ENCODE results near the gene TOP3B.
"Not testable (repeated sequence)": the region's sequence is repeated elsewhere in the genome, so short reads cannot be mapped to it uniquely, and the experiment has no call there.

Gene TOP3B

GRCh38 chr22:21920341-21921183 lies 62.0 kb downstream of the TOP3B start:
- H3K27ac ChIP-seq (ENCODE audit: low read depth, low read length, severe bottlenecking), result no peak overlapping the region
- peaks cover 10% of the 10 kb centered on the region for H3K36me3 ChIP-seq (ENCODE audit: control insufficient read depth, insufficient read depth, low read length)
- no peaks in the 10 kb centered on the region for H3K4me1 ChIP-seq (ENCODE audit: control insufficient read depth, insufficient read depth, low read length, poor library complexity, severe bottlenecking)
- no peaks in the 10 kb centered on the region for H3K9me3 ChIP-seq (ENCODE audit: control insufficient read depth, low read length)
- WGBS, 2 experiments (ENCODE audit: insufficient coverage in 2 of 2), result 89 to 93% methylated on average over 15 to 16 of the region's 16 CpGs
- H3K4me3 ChIP-seq (ENCODE audit: extremely low read depth, insufficient read depth, low read length, poor library complexity, severe bottlenecking), result no peak overlapping the region

GRCh38 chr22:21919526-21920307 lies 62.9 kb downstream of the TOP3B start:
- H3K9me3 ChIP-seq (ENCODE audit: control insufficient read depth, low read length), result no peaks in the 10 kb centered on the region
- no peaks in the 10 kb centered on the region for H3K4me1 ChIP-seq (ENCODE audit: control insufficient read depth, insufficient read depth, low read length, poor library complexity, severe bottlenecking)
- 92 to 93% methylated on average over 13 to 14 of the region's 20 CpGs for WGBS, 2 experiments (ENCODE audit: insufficient coverage in 2 of 2)
- H3K4me3 ChIP-seq (ENCODE audit: extremely low read depth, insufficient read depth, low read length, poor library complexity, severe bottlenecking), result no peak overlapping the region
- peaks cover 10% of the 10 kb centered on the region for H3K36me3 ChIP-seq (ENCODE audit: control insufficient read depth, insufficient read depth, low read length)
- no peak overlapping the region for H3K27ac ChIP-seq (ENCODE audit: low read depth, low read length, severe bottlenecking)

- 92 to 98% methylated on average over 9 to 10 of the region's 12 CpGs for WGBS, 2 experiments (ENCODE audit: insufficient coverage in 2 of 2)
- Histone ChIP-seq H3K4me1 (ENCODE audit: control insufficient read depth, insufficient read depth, low read length, poor library complexity, severe bottlenecking) (no peaks in the 10 kb centered on the region), H3K36me3 (ENCODE audit: control insufficient read depth, insufficient read depth, low read length) (peaks cover 6% of the 10 kb centered on the region), H3K9me3 (ENCODE audit: control insufficient read depth, low read length) (no peaks in the 10 kb centered on the region), H3K27ac (ENCODE audit: low read depth, low read length, severe bottlenecking) (no peak overlapping the region), H3K4me3 (ENCODE audit: extremely low read depth, insufficient read depth, low read length, poor library complexity, severe bottlenecking) (no peak overlapping the region)
These were observed 64.0 kb downstream of the TOP3B start for GRCh38 chr22:21918466-21919185.

- WGBS, 2 experiments (ENCODE audit: insufficient coverage in 2 of 2), result 75 to 86% methylated on average over 5 to 6 of the region's 6 CpGs
- Histone ChIP-seq H3K36me3 (ENCODE audit: control insufficient read depth, insufficient read depth, low read length) (peaks cover 3% of the 10 kb centered on the region), H3K4me1 (ENCODE audit: control insufficient read depth, insufficient read depth, low read length, poor library complexity, severe bottlenecking) (no peaks in the 10 kb centered on the region)
These were observed 64.7 kb downstream of the TOP3B start for GRCh38 chr22:21917959-21918261.

GRCh38 chr22:21917181-21917958 lies 65.2 kb downstream of the TOP3B start:
- Histone ChIP-seq H3K4me3 (ENCODE audit: extremely low read depth, insufficient read depth, low read length, poor library complexity, severe bottlenecking) (no peak overlapping the region), H3K27ac (ENCODE audit: low read depth, low read length, severe bottlenecking) (no peak overlapping the region), H3K9me3 (ENCODE audit: control insufficient read depth, low read length) (no peaks in the 10 kb centered on the region), H3K36me3 (ENCODE audit: control insufficient read depth, insufficient read depth, low read length) (no peaks in the 10 kb centered on the region), H3K4me1 (ENCODE audit: control insufficient read depth, insufficient read depth, low read length, poor library complexity, severe bottlenecking) (no peaks in the 10 kb centered on the region)
- 67 to 69% methylated on average over 15 to 16 of the region's 17 CpGs for WGBS, 2 experiments (ENCODE audit: insufficient coverage in 2 of 2)

More at GRCh38 chr22:21917959-21918261, 64.7 kb downstream of the TOP3B start:
- H3K9me3 ChIP-seq (ENCODE audit: control insufficient read depth, low read length), result no peaks in the 10 kb centered on the region
- H3K27ac ChIP-seq (ENCODE audit: low read depth, low read length, severe bottlenecking), result no peak overlapping the region
- no peak overlapping the region for H3K4me3 ChIP-seq (ENCODE audit: extremely low read depth, insufficient read depth, low read length, poor library complexity, severe bottlenecking)

- Histone ChIP-seq H3K36me3 (ENCODE audit: control insufficient read depth, insufficient read depth, low read length) (no peaks in the 10 kb centered on the region), H3K4me3 (ENCODE audit: extremely low read depth, insufficient read depth, low read length, poor library complexity, severe bottlenecking) (no peak overlapping the region), H3K9me3 (ENCODE audit: control insufficient read depth, low read length) (no peaks in the 10 kb centered on the region), H3K4me1 (ENCODE audit: control insufficient read depth, insufficient read depth, low read length, poor library complexity, severe bottlenecking) (no peaks in the 10 kb centered on the region), H3K27ac (ENCODE audit: low read depth, low read length, severe bottlenecking) (no peak overlapping the region)
- WGBS, 2 experiments (ENCODE audit: insufficient coverage in 2 of 2), result 86 to 88% methylated on average over 1 to 2 of the region's 4 CpGs
These were observed 66.2 kb downstream of the TOP3B start for GRCh38 chr22:21916309-21916918.

GRCh38 chr22:21915624-21916308 lies 66.8 kb downstream of the TOP3B start:
- H3K36me3 ChIP-seq (ENCODE audit: control insufficient read depth, insufficient read depth, low read length), result no peaks in the 10 kb centered on the region
- no peak overlapping the region for H3K27ac ChIP-seq (ENCODE audit: low read depth, low read length, severe bottlenecking)
- H3K4me3 ChIP-seq (ENCODE audit: extremely low read depth, insufficient read depth, low read length, poor library complexity, severe bottlenecking), result no peak overlapping the region
- no peaks in the 10 kb centered on the region for H3K4me1 ChIP-seq (ENCODE audit: control insufficient read depth, insufficient read depth, low read length, poor library complexity, severe bottlenecking)
- WGBS, 2 experiments (ENCODE audit: insufficient coverage in 2 of 2), result 90 to 96% methylated on average over 2 to 4 of the region's 4 CpGs
- no peaks in the 10 kb centered on the region for H3K9me3 ChIP-seq (ENCODE audit: control insufficient read depth, low read length)

- not testable (repeated sequence) for H3K27ac ChIP-seq (ENCODE audit: low read depth, low read length, severe bottlenecking); H3K4me3 ChIP-seq (ENCODE audit: extremely low read depth, insufficient read depth, low read length, poor library complexity, severe bottlenecking); H3K36me3 ChIP-seq (ENCODE audit: control insufficient read depth, insufficient read depth, low read length); H3K4me1 ChIP-seq (ENCODE audit: control insufficient read depth, insufficient read depth, low read length, poor library complexity, severe bottlenecking); H3K9me3 ChIP-seq (ENCODE audit: control insufficient read depth, low read length)
- 90% methylated on average over 3 to 5 of the region's 8 CpGs for WGBS, 2 experiments (ENCODE audit: insufficient coverage in 2 of 2)
These were observed 68.4 kb downstream of the TOP3B start for GRCh38 chr22:21914033-21914642.

GRCh38 chr22:21910367-21910766 lies 72.2 kb downstream of the TOP3B start:
- 84 to 100% methylated on average over 1 to 3 of the region's 4 CpGs for WGBS, 2 experiments (ENCODE audit: insufficient coverage in 2 of 2)
- H3K9me3 ChIP-seq (ENCODE audit: control insufficient read depth, low read length); H3K4me1 ChIP-seq (ENCODE audit: control insufficient read depth, insufficient read depth, low read length, poor library complexity, severe bottlenecking); H3K27ac ChIP-seq (ENCODE audit: low read depth, low read length, severe bottlenecking); H3K4me3 ChIP-seq (ENCODE audit: extremely low read depth, insufficient read depth, low read length, poor library complexity, severe bottlenecking); H3K36me3 ChIP-seq (ENCODE audit: control insufficient read depth, insufficient read depth, low read length): not testable (repeated sequence)
